SU-DHL-6 (cell line): ENCODE results near the gene C17orf107.

ENCODE experiments used
- H2AFZ ChIP-seq: fragments of 200-600 bp; sonication (generic); 2 replicates; pipeline ENCODE4 v1.6.1; 2014; ENCODE audit warnings: low read depth, mild to moderate bottlenecking, moderate library complexity, mixed read lengths, antibody characterized with exemption, low read length; ENCODE audit not compliant: severe bottlenecking
- H3F3A ChIP-seq: fragments of 200-600 bp; shearing (Covaris generic); 2 replicates; pipeline ENCODE4 v1.6.0; 2016; ENCODE audit warnings: antibody characterized with exemption, mild to moderate bottlenecking; ENCODE audit not compliant: insufficient read depth
- H3K27ac ChIP-seq: fragments of 200-600 bp; sonication (generic); 2 replicates; pipeline ENCODE4 v1.5.1; 2016; ENCODE audit warnings: low read depth, mild to moderate bottlenecking, low read length, moderate library complexity, mixed read lengths
- H3K27me3 ChIP-seq: fragments of 200-600 bp; sonication (generic), shearing (Covaris generic); 2 replicates; pipeline ENCODE4 v1.6.0; 2014; ENCODE audit warnings: mild to moderate bottlenecking, low read length
- H3K36me3 ChIP-seq: fragments of 200-600 bp; sonication (generic); 2 replicates; pipeline ENCODE4 v1.6.1; 2014; ENCODE audit warnings: mild to moderate bottlenecking, low read length, mixed read lengths
- H3K4me2 ChIP-seq: fragments of 300-600, 200-600 bp; shearing (Covaris generic), sonication (generic); 2 replicates; pipeline ENCODE4 v1.6.0; 2014; ENCODE audit warnings: low read length, low read depth, mild to moderate bottlenecking; ENCODE audit not compliant: poor library complexity, severe bottlenecking
- H3K4me3 ChIP-seq: fragments of 200-600 bp; sonication (generic); 2 replicates; pipeline ENCODE4 v1.5.1; 2014; ENCODE audit warnings: antibody characterized with exemption, low read length, mild to moderate bottlenecking, mixed read lengths; ENCODE audit not compliant: insufficient read depth, poor library complexity, severe bottlenecking
- H3K79me2 ChIP-seq: fragments of 200-600 bp; sonication (generic); 2 replicates; pipeline ENCODE4 v1.6.1; 2014; ENCODE audit warnings: mild to moderate bottlenecking, low read length, moderate library complexity; ENCODE audit not compliant: insufficient read depth
- H3K9ac ChIP-seq: fragments of 200-600 bp; sonication (generic); 2 replicates; pipeline ENCODE4 v1.7.0; 2014; ENCODE audit warnings: mild to moderate bottlenecking, low read length
- H3K9me2 ChIP-seq: fragments of 200-600 bp; sonication (generic); replicated peaks from 2 replicates; pipeline ENCODE4 v1.6.1; 2014; ENCODE audit warnings: low read length; ENCODE audit not compliant: insufficient read depth
- H3K9me3 ChIP-seq: fragments of 200-600 bp; sonication (generic); 2 replicates; pipeline ENCODE4 v1.6.1; 2014; ENCODE audit warnings: low read length, mixed read lengths; ENCODE audit not compliant: insufficient read depth
- H4K20me1 ChIP-seq: fragments of 200-600 bp; sonication (generic); 2 replicates; pipeline ENCODE4 v1.6.1; 2014; ENCODE audit warnings: low read depth, mild to moderate bottlenecking, antibody characterized with exemption, low read length, moderate library complexity, mixed read lengths
- CTCF ChIP-seq: fragments of 200-600 bp; sonication (generic); IDR thresholded peaks from one replicate; pipeline ENCODE4 v1.5.1; 2017; ENCODE audit warnings: antibody characterized with exemption, mild to moderate bottlenecking, low read length, moderate library complexity; ENCODE audit not compliant: insufficient read depth, poor library complexity, severe bottlenecking
- EZH2phosphoT487 ChIP-seq: fragments of 200-600 bp; sonication (generic), shearing (Covaris generic); conservative IDR thresholded peaks from 2 replicates; pipeline ENCODE4 v1.6.1; 2018; ENCODE audit warnings: mild to moderate bottlenecking, antibody characterized with exemption, low read length, moderate library complexity, mixed read lengths

C17orf107 gene

GRCh38 chr17:4895121-4895520, 4.2 kb upstream of the C17orf107 start:
- H3K36me3 ChIP-seq = no peaks in the 10 kb centered on the region

GRCh38 chr17:4895657-4896331, 3.5 kb upstream of the C17orf107 start:
- Histone ChIP-seq H3K79me2 (no peaks in the 10 kb centered on the region), H3K9ac (no peak overlapping the region), H3K27me3 (no peaks in the 10 kb centered on the region), H2AFZ (no peak overlapping the region), H3K9me3 (no peaks in the 10 kb centered on the region), H4K20me1 (no peaks in the 10 kb centered on the region), H3K36me3 (no peaks in the 10 kb centered on the region), H3K9me2 (no peaks in the 10 kb centered on the region), H3K4me2 (no peak overlapping the region), H3K4me3 (no peak overlapping the region), H3K27ac (no peak overlapping the region), H3F3A (peaks cover 5% of the 10 kb centered on the region; the same call in 1 of the 2 replicates)
- TF ChIP-seq CTCF (no peak), EZH2phosphoT487 (no peak)

More at GRCh38 chr17:4895121-4895520, 4.2 kb upstream of the C17orf107 start:
- no peaks in the 10 kb centered on the region for H3K9me2 ChIP-seq
- no peak overlapping the region for H2AFZ ChIP-seq
- peaks cover 5% of the 10 kb centered on the region; the same call in 1 of the 2 replicates for H3F3A ChIP-seq
- TF ChIP-seq CTCF (no peak), EZH2phosphoT487 (no peak)
- H3K4me2 ChIP-seq = no peak overlapping the region
- H3K27ac ChIP-seq = no peak overlapping the region
- no peaks in the 10 kb centered on the region for H3K27me3 ChIP-seq
- H4K20me1 ChIP-seq = no peaks in the 10 kb centered on the region
- H3K9ac ChIP-seq = no peak overlapping the region
- H3K79me2 ChIP-seq = no peaks in the 10 kb centered on the region
- H3K9me3 ChIP-seq = no peaks in the 10 kb centered on the region
- no peak overlapping the region for H3K4me3 ChIP-seq

GRCh38 chr17:4896332-4897197, 2.8 kb upstream of the C17orf107 start:
- Histone ChIP-seq H3F3A (peaks cover 5% of the 10 kb centered on the region; the same call in 1 of the 2 replicates), H3K9ac (no peak overlapping the region), H3K79me2 (no peaks in the 10 kb centered on the region), H3K27me3 (no peaks in the 10 kb centered on the region), H3K4me2 (no peak overlapping the region), H3K9me3 (no peaks in the 10 kb centered on the region), H4K20me1 (no peaks in the 10 kb centered on the region), H3K4me3 (no peak overlapping the region), H2AFZ (no peak overlapping the region), H3K36me3 (no peaks in the 10 kb centered on the region), H3K27ac (no peak overlapping the region), H3K9me2 (no peaks in the 10 kb centered on the region)
- TF ChIP-seq CTCF = no peak
- no peak for TF ChIP-seq EZH2phosphoT487
